RWPE2 (cell line): ENCODE data around the gene DUOX2.

ENCODE experiments used
- ATAC-seq: fragments of 200-7000 bp; cut with Tn5 transposase; 3 replicates; pipeline ENCODE4 v1.9.1; 2021; ENCODE audit warnings: low read depth
- DNase-seq: peaks from one replicate; pipeline ENCODE4 v3.0.0-alpha.2; 2020; ENCODE audit warnings: low spot score
- H3K27ac ChIP-seq: fragments of 450-650 bp; 2 replicates; pipeline ENCODE4 v1.5.1; 2017; ENCODE audit warnings: mild to moderate bottlenecking; ENCODE audit not compliant: poor library complexity, severe bottlenecking
- H3K27me3 ChIP-seq: fragments of 250-450 bp; sonication (Bioruptor Pico); 2 replicates; pipeline ENCODE4 v1.5.1; 2021; ENCODE audit warnings: mild to moderate bottlenecking, moderate library complexity; ENCODE audit not compliant: insufficient read depth, poor library complexity, severe bottlenecking
- H3K36me3 ChIP-seq: fragments of 250-450 bp; sonication (Bioruptor Pico); 2 replicates; pipeline ENCODE4 v1.5.1; 2020; ENCODE audit warnings: low read depth, mild to moderate bottlenecking, moderate library complexity
- H3K4me1 ChIP-seq: fragments of 250-450 bp; sonication (Bioruptor Pico); 2 replicates; pipeline ENCODE4 v1.5.1; 2021; ENCODE audit warnings: mild to moderate bottlenecking, moderate library complexity; ENCODE audit not compliant: insufficient read depth, poor library complexity, severe bottlenecking
- H3K4me3 ChIP-seq: fragments of 250-450 bp; sonication (Bioruptor Pico); 2 replicates; pipeline ENCODE4 v1.5.1; 2021; ENCODE audit warnings: mild to moderate bottlenecking, moderate library complexity; ENCODE audit not compliant: severe bottlenecking
- H3K9me3 ChIP-seq: fragments of 250-450 bp; sonication (Bioruptor Pico); 2 replicates; pipeline ENCODE4 v1.5.1; 2021; ENCODE audit warnings: mild to moderate bottlenecking, moderate library complexity; ENCODE audit not compliant: severe bottlenecking
- CTCF ChIP-seq: fragments of 450-650 bp; IDR thresholded peaks from one replicate; pipeline ENCODE4 v1.5.1; 2017; ENCODE audit warnings: mild to moderate bottlenecking, moderate library complexity; ENCODE audit not compliant: poor library complexity, severe bottlenecking

Gene DUOX2

GRCh38 chr15:45146405-45146804 lies 32.4 kb upstream of the DUOX2 start:
- no peak for DNase-seq

GRCh38 chr15:45144775-45145174 lies 30.8 kb upstream of the DUOX2 start:
- Histone ChIP-seq H3K27me3 (no peaks in the 10 kb centered on the region), H3K9me3 (no peaks in the 10 kb centered on the region), H3K36me3 (peaks cover 18% of the 10 kb centered on the region), H3K4me3 (no peak overlapping the region), H3K27ac (no peak overlapping the region), H3K4me1 (peaks cover 14% of the 10 kb centered on the region)
- no peak for ATAC-seq
- TF ChIP-seq CTCF, result no peak
- peak; percentile 54 for DNase-seq

More at GRCh38 chr15:45146405-45146804, 32.4 kb upstream of the DUOX2 start:
- Histone ChIP-seq H3K4me3 (no peak overlapping the region), H3K36me3 (peaks cover 7% of the 10 kb centered on the region), H3K9me3 (no peaks in the 10 kb centered on the region), H3K4me1 (peaks cover 14% of the 10 kb centered on the region), H3K27me3 (no peaks in the 10 kb centered on the region), H3K27ac (no peak overlapping the region)
- no peak for ATAC-seq
- TF ChIP-seq CTCF, result no peak

- H3K4me1 ChIP-seq, result peaks cover 11% of the 10 kb centered on the region
- TF ChIP-seq CTCF, result no peak
- H3K36me3 ChIP-seq, result peaks cover 19% of the 10 kb centered on the region
- ATAC-seq, result no peak
- H3K4me3 ChIP-seq, result no peak overlapping the region
- H3K9me3 ChIP-seq, result no peaks in the 10 kb centered on the region
- peak; percentile 68 for DNase-seq
- no peaks in the 10 kb centered on the region for H3K27me3 ChIP-seq
- H3K27ac ChIP-seq, result no peak overlapping the region
Observed at GRCh38 chr15:45143946-45144345, 30.0 kb upstream of the DUOX2 start.

- H3K9me3 ChIP-seq, result no peaks in the 10 kb centered on the region
- no peak overlapping the region for H3K4me3 ChIP-seq
Observed at GRCh38 chr15:45143056-45143455, 29.1 kb upstream of the DUOX2 start.

More at GRCh38 chr15:45143056-45143455, 29.1 kb upstream of the DUOX2 start:
- Histone ChIP-seq H3K36me3 (peaks cover 24% of the 10 kb centered on the region), H3K4me1 (peaks cover 2% of the 10 kb centered on the region), H3K27ac (no peak overlapping the region), H3K27me3 (no peaks in the 10 kb centered on the region)
- ATAC-seq, result no peak
- peak; percentile 60 for DNase-seq
- TF ChIP-seq CTCF, result no peak
